Measurements from ENCODE around the gene AFP. TPM values are rescaled to one million over a fixed set of nuclear protein-coding genes. Genes with fewer than 3 reads are reported as not detected.

The AFP gene
- total and polyA plus RNA-seq, 2 of the 13 experiments (the other 11 are each of a cell fraction or from before 2014, with no cell fraction given), result 9,434 to 13,105 TPM

- no TSS peak for BruUV-seq (replicated peaks)
- FAIRE-seq, result no peak
- no peak overlapping the region for H2AFZ ChIP-seq (ENCODE audit: low read length)
- no peak for TF ChIP-seq ZNF407 (CRISPR knock-in tag; IDR thresholded peaks at IDR 0.05; ENCODE audit: not compliant biosample characterization)
- TF ChIP-seq KDM2A (CRISPR knock-in tag; IDR thresholded peaks at IDR 0.05; ENCODE audit: borderline replicate concordance, low read depth), result no peak
- peak; percentile 28; the same call in 1 of the 2 replicates for TF ChIP-seq HDAC2 (CRISPR knock-in tag; IDR thresholded peaks at IDR 0.05)
- TF ChIP-seq PAXIP1 (CRISPR knock-in tag; conservative IDR thresholded peaks at IDR 0.05), result peak; percentile 64
- no peak for TF ChIP-seq SOX13 (IDR thresholded peaks at IDR 0.05)
- TF ChIP-seq SOX13 (CRISPR knock-in tag; conservative IDR thresholded peaks at IDR 0.05 in 1 of 2, IDR thresholded peaks at IDR 0.05 in 1 of 2), result peak in 1 of 2 experiments; percentile 52; a peak in 1 of 4 replicates
- TF ChIP-seq SIX4 (CRISPR knock-in tag; IDR thresholded peaks at IDR 0.05), result no peak
- TF ChIP-seq AKAP8 (CRISPR knock-in tag; IDR thresholded peaks at IDR 0.05), result no peak
These were observed 34.6 kb upstream of the AFP start for GRCh38 chr4:73401412-73401811.

More at GRCh38 chr4:73401412-73401811, 34.6 kb upstream of the AFP start:
- DNase-seq (ENCODE audit: low spot score) (no peak), ATAC-seq (no peak)
- peaks cover 74% of the 10 kb centered on the region for H3K4me1 ChIP-seq (ENCODE audit: insufficient read depth, low read length)
- intact Hi-C loops (cut with micrococcal nuclease; ENCODE audit: unreplicated experiment) (loop anchor here (1.0 kb wide), 1 partner anchor 56 kb away; no protein-coding TSS in a partner anchor), in situ Hi-C loops (cut with HindIII; ENCODE audit: extremely low pct_ligation_motif_present, low pct_unique_long_range_greater_than_20kb) (no loop called here)
- no peaks in the 10 kb centered on the region for H3K9me3 ChIP-seq (ENCODE audit: low read length)
- peak overlapping the region; percentile 48 for H3K4me2 ChIP-seq (ENCODE audit: low read depth, low read length)
- WGBS (ENCODE audit: low lambda C conversion rate), result 3% methylated on average over 2 of the region's 2 CpGs
- CTCF ChIA-PET (ENCODE audit: low intra/inter-chr PET ratio, low total read pairs), result no interaction called here
- POLR2A ChIA-PET, result no interaction called here
- H4K20me1 ChIP-seq (ENCODE audit: insufficient read depth, low read length), result no peaks in the 10 kb centered on the region; the same call in 1 of the 2 replicates
- peak overlapping the region; percentile 68 for H3K27ac ChIP-seq (ENCODE audit: extremely low read length, insufficient read depth, low read length)
- peak overlapping the region in 1 of 3 experiments; percentile 34; a peak in 2 of 6 replicates for H3K4me3 ChIP-seq (replicated peaks in 1 of 3; ENCODE audit: insufficient read depth in 1 of 3, low read depth in 2 of 3, low read length in 3 of 3)
- H3K9ac ChIP-seq (ENCODE audit: insufficient read depth, low read depth, low read length), result peak overlapping the region; percentile 41
- peaks cover 41% of the 10 kb centered on the region for H3K79me2 ChIP-seq (ENCODE audit: insufficient read depth, low read length)
- no peaks in the 10 kb centered on the region for H3K27me3 ChIP-seq (ENCODE audit: control insufficient read depth in 1 of 2, insufficient read depth in 2 of 2, low read length in 2 of 2)
- H3K36me3 ChIP-seq (replicated peaks in 1 of 2; ENCODE audit: control insufficient read depth in 1 of 2, insufficient read depth in 2 of 2, low read length in 2 of 2), result peaks cover 0 to 1% of the 10 kb centered on the region in 2 experiments; a peak in 1 of 5 replicates
